Measurements from ENCODE around the gene PRMT2. TPM values are rescaled to one million over a fixed set of nuclear protein-coding genes. Genes with fewer than 3 reads are reported as not detected.
A peak's percentile ranks its signal among the peaks of the same experiment; 100 is the strongest.

PRMT2 gene
- total RNA-seq (100 to 1,000 TPM; 125 to 268 (median 177) TPM), polyA plus RNA-seq (100 to 1,000 TPM; 326 to 377 TPM), total RNA-seq (227 reads per million, percentile 94 among the genes with 10 or more reads in this experiment)

DNA sequence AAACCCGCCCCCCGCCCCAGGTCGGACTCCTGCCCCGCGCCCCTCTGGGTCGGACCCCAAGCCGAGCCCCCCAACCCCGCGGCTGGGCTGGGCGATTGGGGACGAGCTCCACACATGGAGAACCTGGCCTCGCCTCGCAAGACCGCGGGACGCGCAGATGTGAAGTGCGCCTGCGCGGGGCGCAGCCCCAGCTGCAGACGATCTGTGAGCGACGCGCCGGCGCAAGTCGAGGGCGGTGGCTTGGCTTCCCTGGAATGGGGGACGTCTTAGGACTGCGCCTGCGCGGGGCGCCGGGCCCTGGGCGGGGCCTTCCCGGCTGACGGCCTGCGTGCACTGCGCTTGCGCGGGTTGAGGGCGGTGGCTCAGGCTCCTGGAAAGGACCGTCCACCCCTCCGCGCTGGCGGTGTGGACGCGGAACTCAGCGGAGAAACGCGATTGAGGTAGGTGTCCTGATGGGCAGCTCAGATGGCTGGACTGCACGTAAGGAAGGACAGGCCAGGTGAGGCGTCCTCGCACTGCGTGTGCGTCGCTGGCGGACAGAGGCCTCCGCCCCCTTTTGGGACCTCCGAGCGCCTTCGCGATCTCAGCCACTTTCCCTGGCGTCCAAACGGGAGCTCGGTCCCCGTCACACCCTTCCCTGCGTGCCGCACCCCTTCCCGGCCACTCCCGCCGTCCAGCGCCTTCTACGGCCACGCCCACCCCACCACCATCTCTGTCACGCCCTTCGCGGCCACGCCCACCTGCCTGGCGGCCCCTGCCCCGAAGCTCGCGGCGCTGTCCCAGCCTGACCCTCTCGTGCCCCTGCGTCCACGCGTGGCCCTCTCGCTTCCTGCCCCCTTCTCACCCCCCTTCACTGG lies at the start of gene PRMT2:
Gene PRMT2 (plus strand): TSS at position 351 of the 857 bp plus-strand sequence. CDS start 1,278 bp downstream, outside the sequence.
- peaks cover 47 to 48% of the 10 kb centered on the region in 2 donors for H3K4me1 ChIP-seq (ENCODE audit: control insufficient read depth in 2 of 2, insufficient read depth in 2 of 2, low read length in 2 of 2)
- DNase-seq (peak; percentile 96 to 99 (median 99)), ATAC-seq (peak; percentile 91)
- H3K4me3 Mint-ChIP-seq: peak within 1 kb of the TSS; percentile 85 to 99 (median 98)
- H3K4me1 Mint-ChIP-seq: peaks cover 53 to 85% (median 75%) of the 10 kb centered on the region in 7 donors
- H3K27me3 Mint-ChIP-seq: peaks cover 0 to 4% (median 0%) of the 10 kb centered on the region in 5 donors
- intact Hi-C loops (cut with micrococcal nuclease): loop anchor here (1.0 to 2.0 kb wide), 7 partner anchors 9 to 177 kb away; partner anchors contain the start of gene DIP2A (in 1 of the 2)
- H3K4me3 ChIP-seq (ENCODE audit: low read length): peak within 1 kb of the TSS; percentile 99
- CTCF ChIA-PET: interaction anchor here (0.7 to 3.6 kb wide), 2 partner anchors 84 to 377 kb away, joined by 3 to 15 read pairs; no protein-coding TSS in a partner anchor
- POLR2A ChIA-PET: interaction anchor here (0.6 to 9.3 kb wide), 28 partner anchors 9 to 310 kb away, joined by 3 to 226 read pairs (median 6); partner anchors contain the start of gene S100B
- peaks cover 0 to 4% (median 0%) of the 10 kb centered on the region in 11 donors for H3K9me3 Mint-ChIP-seq
- peaks cover 0 to 6% (median 0%) of the 10 kb centered on the region in 3 experiments for H3K36me3 ChIP-seq (ENCODE audit: control insufficient read depth in 2 of 3, insufficient read depth in 3 of 3, low read length in 3 of 3)
- H3K27ac ChIP-seq (ENCODE audit: low read depth, low read length): peak within 1 kb of the TSS; percentile 93
- H3K9me3 ChIP-seq (ENCODE audit: control insufficient read depth in 2 of 3, low read length in 3 of 3): no peaks in the 10 kb centered on the region
- H3K27ac Mint-ChIP-seq: peak within 1 kb of the TSS; percentile 89 to 100 (median 97)
- peaks cover 10 to 32% (median 28%) of the 10 kb centered on the region in 5 donors for H3K36me3 Mint-ChIP-seq
- H3K27me3 ChIP-seq (ENCODE audit: control insufficient read depth in 2 of 2, insufficient read depth in 2 of 2, low read length in 2 of 2): no peaks in the 10 kb centered on the region

DNA sequence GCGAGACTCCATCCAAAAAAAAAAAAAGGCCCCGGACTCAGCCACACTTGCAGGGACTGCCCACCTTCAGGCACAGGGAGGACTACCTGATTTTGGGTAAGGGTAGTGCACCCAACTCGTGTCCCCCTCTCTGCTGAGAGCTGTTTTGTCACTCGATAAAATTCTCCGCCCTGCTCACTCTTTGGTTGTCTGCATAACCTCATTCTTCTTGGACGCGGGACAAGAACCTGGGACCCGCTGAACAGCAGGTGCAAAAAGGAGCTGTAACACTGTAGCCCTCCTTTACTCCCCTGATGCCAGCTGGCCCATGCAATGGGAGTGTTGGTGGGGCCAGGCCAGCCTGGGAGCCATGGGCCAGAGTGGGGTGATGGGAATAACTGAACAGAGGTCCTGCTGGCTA lies 41.2 kb upstream of the PRMT2 start:
- Mint-ChIP-seq H3K27me3 (peaks cover 0 to 6% (median 0%) of the 10 kb centered on the region in 5 donors), H3K9me3 (peaks cover 15 to 60% (median 35%) of the 10 kb centered on the region in 11 donors), H3K4me1 (peaks cover 2 to 33% (median 9%) of the 10 kb centered on the region in 7 donors), H3K4me3 (no peak overlapping the region), H3K36me3 (peaks cover 10 to 27% (median 16%) of the 10 kb centered on the region in 5 donors), H3K27ac (peak overlapping the region in 1 of 9 donors; percentile 70)
- no peak overlapping the region for H3K4me3 ChIP-seq (ENCODE audit: low read length)
- ChIA-PET CTCF (interaction anchor here (0.6 to 0.8 kb wide), 2 partner anchors 32 to 34 kb away, joined by 3 read pairs; no protein-coding TSS in a partner anchor), POLR2A (interaction anchor here (1.0 to 3.2 kb wide), 6 partner anchors 9 to 42 kb away, joined by 3 to 11 read pairs (median 4); partner anchors contain the start of gene PRMT2)
- DNase-seq (no peak), ATAC-seq (no peak)
- no peaks in the 10 kb centered on the region for H3K36me3 ChIP-seq (ENCODE audit: control insufficient read depth in 2 of 3, insufficient read depth in 3 of 3, low read length in 3 of 3)
- H3K9me3 ChIP-seq (ENCODE audit: control insufficient read depth in 2 of 3, low read length in 3 of 3): peaks cover 0 to 20% (median 0%) of the 10 kb centered on the region in 3 experiments
- H3K27me3 ChIP-seq (ENCODE audit: control insufficient read depth in 2 of 2, insufficient read depth in 2 of 2, low read length in 2 of 2): no peaks in the 10 kb centered on the region
- intact Hi-C loops (cut with micrococcal nuclease): no loop called here
- H3K27ac ChIP-seq (ENCODE audit: low read depth, low read length): no peak overlapping the region
- peaks cover 0 to 8% of the 10 kb centered on the region in 2 donors for H3K4me1 ChIP-seq (ENCODE audit: control insufficient read depth in 2 of 2, insufficient read depth in 2 of 2, low read length in 2 of 2)

DNA sequence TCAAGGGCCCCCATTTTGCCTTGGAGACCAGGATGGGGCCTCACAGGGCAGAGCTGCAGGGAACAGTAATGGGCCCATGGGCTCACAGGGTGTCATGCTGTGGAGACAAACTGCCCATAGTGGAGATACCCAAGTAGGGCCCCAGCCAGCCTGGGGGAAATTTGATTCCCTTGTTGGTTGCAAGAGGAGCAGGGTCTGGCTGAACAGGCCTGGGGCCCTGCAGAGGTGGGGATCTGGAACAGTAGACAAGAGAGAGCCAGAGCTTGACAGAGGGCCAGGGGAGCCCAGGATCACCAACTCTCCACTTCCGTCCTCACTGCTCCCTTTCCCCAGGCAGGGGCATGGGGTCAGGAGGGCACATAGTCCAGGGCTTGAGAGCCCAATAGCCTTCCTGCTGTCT lies 39.3 kb upstream of the PRMT2 start:
- Histone ChIP-seq H3K27me3 (ENCODE audit: control insufficient read depth in 2 of 2, insufficient read depth in 2 of 2, low read length in 2 of 2) (no peaks in the 10 kb centered on the region), H3K36me3 (ENCODE audit: control insufficient read depth in 2 of 3, insufficient read depth in 3 of 3, low read length in 3 of 3) (no peaks in the 10 kb centered on the region), H3K9me3 (ENCODE audit: control insufficient read depth in 2 of 3, low read length in 3 of 3) (peaks cover 0 to 20% (median 0%) of the 10 kb centered on the region in 3 experiments), H3K4me3 (ENCODE audit: low read length) (no peak overlapping the region), H3K4me1 (ENCODE audit: control insufficient read depth in 2 of 2, insufficient read depth in 2 of 2, low read length in 2 of 2) (peaks cover 0 to 12% of the 10 kb centered on the region in 2 donors), H3K27ac (ENCODE audit: low read depth, low read length) (no peak overlapping the region)
- ATAC-seq (no peak), DNase-seq (no peak)
- CTCF ChIA-PET: no interaction called here
- POLR2A ChIA-PET: interaction anchor here (3.2 kb wide), 1 partner anchor 40 kb away, joined by 11 read pairs; the partner anchor contains the start of gene PRMT2
- H3K9me3 Mint-ChIP-seq: peaks cover 7 to 41% (median 20%) of the 10 kb centered on the region in 11 donors
- H3K27me3 Mint-ChIP-seq: no peaks in the 10 kb centered on the region
- no peak overlapping the region for H3K4me3 Mint-ChIP-seq
- intact Hi-C loops (cut with micrococcal nuclease): no loop called here
- no peak overlapping the region for H3K27ac Mint-ChIP-seq
- H3K36me3 Mint-ChIP-seq: peaks cover 6 to 13% (median 11%) of the 10 kb centered on the region in 5 donors
- peaks cover 6 to 42% (median 19%) of the 10 kb centered on the region in 7 donors for H3K4me1 Mint-ChIP-seq

DNA sequence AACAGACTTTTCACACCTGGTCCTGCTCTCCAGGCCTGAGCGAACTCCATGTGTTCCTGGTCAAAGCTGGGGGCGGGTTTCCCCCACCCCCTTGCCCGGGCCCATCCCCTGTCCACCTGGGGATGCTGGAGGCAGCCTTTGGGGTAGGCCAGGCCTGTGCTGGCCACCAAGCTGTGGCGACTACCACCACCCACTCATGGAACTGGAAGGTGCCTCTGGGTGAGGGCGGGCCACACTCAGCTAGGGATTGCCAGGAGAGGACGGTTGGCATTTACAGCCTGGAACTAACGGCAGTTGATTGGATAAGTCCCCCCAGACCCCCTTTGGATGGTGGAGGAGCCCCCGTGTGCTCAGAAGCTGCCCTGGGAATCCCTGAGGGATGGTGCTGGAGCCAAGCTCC lies 38.4 kb upstream of the PRMT2 start:
- Histone ChIP-seq H3K9me3 (ENCODE audit: control insufficient read depth in 2 of 3, low read length in 3 of 3) (peaks cover 0 to 20% (median 0%) of the 10 kb centered on the region in 3 experiments), H3K27ac (ENCODE audit: low read depth, low read length) (no peak overlapping the region), H3K36me3 (ENCODE audit: control insufficient read depth in 2 of 3, insufficient read depth in 3 of 3, low read length in 3 of 3) (no peaks in the 10 kb centered on the region), H3K4me1 (ENCODE audit: control insufficient read depth in 2 of 2, insufficient read depth in 2 of 2, low read length in 2 of 2) (peaks cover 0 to 12% of the 10 kb centered on the region in 2 donors), H3K4me3 (ENCODE audit: low read length) (no peak overlapping the region), H3K27me3 (ENCODE audit: control insufficient read depth in 2 of 2, insufficient read depth in 2 of 2, low read length in 2 of 2) (no peaks in the 10 kb centered on the region)
- Mint-ChIP-seq H3K4me3 (no peak overlapping the region), H3K27ac (peak overlapping the region in 1 of 9 donors; percentile 59), H3K9me3 (peaks cover 0 to 33% (median 17%) of the 10 kb centered on the region in 11 donors), H3K36me3 (peaks cover 0 to 12% (median 4%) of the 10 kb centered on the region in 5 donors), H3K27me3 (no peaks in the 10 kb centered on the region), H3K4me1 (peaks cover 4 to 51% (median 22%) of the 10 kb centered on the region in 7 donors)
- intact Hi-C loops (cut with micrococcal nuclease): no loop called here
- POLR2A ChIA-PET: interaction anchor here (1.3 to 3.2 kb wide), 4 partner anchors 9 to 39 kb away, joined by 3 to 11 read pairs (median 4); partner anchors contain the start of gene PRMT2
- CTCF ChIA-PET: no interaction called here
- ATAC-seq: no peak
- no peak for DNase-seq

DNA sequence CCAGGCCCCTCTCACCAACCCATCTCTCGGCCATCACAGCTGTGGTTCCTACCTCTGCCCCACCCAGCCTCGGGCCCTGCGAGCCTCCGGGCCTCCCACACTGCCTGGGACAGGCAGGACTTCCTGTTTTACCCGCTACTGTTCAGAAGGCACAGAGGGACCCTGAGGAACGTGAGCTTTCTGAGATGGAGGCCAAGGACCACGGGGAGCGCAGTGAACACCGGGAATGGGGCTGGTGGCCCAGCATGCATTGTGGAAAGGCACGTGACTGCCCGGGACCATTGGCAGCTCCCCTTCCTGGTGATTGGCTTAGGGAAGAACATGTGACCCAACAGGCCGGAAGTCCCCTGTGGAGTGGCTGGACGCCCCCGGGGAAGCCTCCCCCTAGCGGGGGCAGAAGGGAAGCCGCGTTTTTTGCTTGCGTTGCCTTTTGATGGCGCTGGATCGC lies 37.6 kb upstream of the PRMT2 start:
- H3K27ac Mint-ChIP-seq: no peak overlapping the region
- intact Hi-C loops (cut with micrococcal nuclease): no loop called here
- H3K27me3 Mint-ChIP-seq: no peaks in the 10 kb centered on the region
- POLR2A ChIA-PET: interaction anchor here (0.8 to 2.1 kb wide), 5 partner anchors 8 to 38 kb away, joined by 3 to 7 read pairs (median 4); partner anchors contain the start of gene PRMT2
- peaks cover 4 to 58% (median 30%) of the 10 kb centered on the region in 7 donors for H3K4me1 Mint-ChIP-seq
- H3K4me3 ChIP-seq (ENCODE audit: low read length): no peak overlapping the region
- peaks cover 0 to 10% (median 3%) of the 10 kb centered on the region in 5 donors for H3K36me3 Mint-ChIP-seq
- CTCF ChIA-PET: interaction anchor here (0.7 kb wide), 1 partner anchor 30 kb away, joined by 3 read pairs; no protein-coding TSS in a partner anchor
- peaks cover 0 to 25% (median 14%) of the 10 kb centered on the region in 11 donors for H3K9me3 Mint-ChIP-seq
- peaks cover 0 to 20% (median 0%) of the 10 kb centered on the region in 3 experiments for H3K9me3 ChIP-seq (ENCODE audit: control insufficient read depth in 2 of 3, low read length in 3 of 3)
- no peak overlapping the region for H3K27ac ChIP-seq (ENCODE audit: low read depth, low read length)
- no peaks in the 10 kb centered on the region for H3K27me3 ChIP-seq (ENCODE audit: control insufficient read depth in 2 of 2, insufficient read depth in 2 of 2, low read length in 2 of 2)
- DNase-seq (no peak), ATAC-seq (no peak)
- peaks cover 0 to 12% of the 10 kb centered on the region in 2 donors for H3K4me1 ChIP-seq (ENCODE audit: control insufficient read depth in 2 of 2, insufficient read depth in 2 of 2, low read length in 2 of 2)
- H3K4me3 Mint-ChIP-seq: no peak overlapping the region
- H3K36me3 ChIP-seq (ENCODE audit: control insufficient read depth in 2 of 3, insufficient read depth in 3 of 3, low read length in 3 of 3): no peaks in the 10 kb centered on the region
